ENCODE data around the gene FAM204A.

DNA sequence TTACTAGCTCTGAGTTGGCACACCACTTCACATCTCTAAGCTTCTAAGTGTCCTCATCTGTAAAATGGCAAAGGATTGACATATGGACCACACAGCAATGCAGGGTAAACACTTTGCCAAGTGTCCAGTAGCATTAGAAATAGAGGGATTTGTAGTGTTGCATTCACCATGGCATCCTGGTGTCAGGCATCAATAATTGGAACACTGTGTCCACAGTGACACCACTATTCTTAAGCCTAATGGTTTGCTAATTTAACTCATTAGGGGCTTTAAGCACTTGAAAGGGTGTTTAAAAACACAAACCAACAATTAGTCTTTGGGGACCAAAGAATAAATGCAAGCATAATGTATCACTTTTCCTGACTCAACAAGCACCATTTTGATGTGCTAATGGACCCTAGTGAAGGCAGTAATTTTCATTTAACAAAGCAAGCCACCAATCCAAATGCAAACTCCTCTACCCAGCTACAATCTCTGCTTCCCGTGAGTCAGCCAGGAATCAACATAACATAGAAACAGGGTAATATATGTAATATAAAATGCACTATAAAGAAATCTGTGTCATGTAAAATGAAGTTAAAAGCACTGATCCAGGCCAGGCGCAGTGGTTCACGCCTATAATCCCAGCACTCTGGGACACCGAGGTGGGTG is 75.9 kb downstream of the FAM204A start:
- TF ChIP-seq, protein P1, sequence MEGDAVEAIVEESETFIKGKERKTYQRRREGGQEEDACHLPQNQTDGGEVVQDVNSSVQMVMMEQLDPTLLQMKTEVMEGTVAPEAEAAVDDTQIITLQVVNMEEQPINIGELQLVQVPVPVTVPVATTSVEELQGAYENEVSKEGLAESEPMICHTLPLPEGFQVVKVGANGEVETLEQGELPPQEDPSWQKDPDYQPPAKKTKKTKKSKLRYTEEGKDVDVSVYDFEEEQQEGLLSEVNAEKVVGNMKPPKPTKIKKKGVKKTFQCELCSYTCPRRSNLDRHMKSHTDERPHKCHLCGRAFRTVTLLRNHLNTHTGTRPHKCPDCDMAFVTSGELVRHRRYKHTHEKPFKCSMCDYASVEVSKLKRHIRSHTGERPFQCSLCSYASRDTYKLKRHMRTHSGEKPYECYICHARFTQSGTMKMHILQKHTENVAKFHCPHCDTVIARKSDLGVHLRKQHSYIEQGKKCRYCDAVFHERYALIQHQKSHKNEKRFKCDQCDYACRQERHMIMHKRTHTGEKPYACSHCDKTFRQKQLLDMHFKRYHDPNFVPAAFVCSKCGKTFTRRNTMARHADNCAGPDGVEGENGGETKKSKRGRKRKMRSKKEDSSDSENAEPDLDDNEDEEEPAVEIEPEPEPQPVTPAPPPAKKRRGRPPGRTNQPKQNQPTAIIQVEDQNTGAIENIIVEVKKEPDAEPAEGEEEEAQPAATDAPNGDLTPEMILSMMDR (IDR thresholded peaks at IDR 0.05; ENCODE audit: borderline replicate concordance, extremely low read depth, low read length, poor library complexity, severe bottlenecking) = no peak
- no peak for TF ChIP-seq EZH2 (IDR thresholded peaks at IDR 0.05; ENCODE audit: borderline replicate concordance, low read depth, low read length, severe bottlenecking)
